Activated naive CD4-positive, alpha-beta T cell (primary cell): Measurements from ENCODE around the gene ERAP2.

Experiments used
- DNase-seq, 4 experiments: peaks; one replicate each; lab custom pipeline; 2025; lab: John Stamatoyannopoulos, UW

The ERAP2 gene

GRCh38 chr5:96932026-96932425, 55.7 kb downstream of the ERAP2 start:
- DNase-seq, result no peak

- DNase-seq, result no peak
These were observed 57.7 kb downstream of the ERAP2 start for GRCh38 chr5:96933764-96934707.

- DNase-seq, result peak; percentile 77 to 93 (median 83)
These were observed 58.6 kb downstream of the ERAP2 start for GRCh38 chr5:96934708-96935558.

GRCh38 chr5:96935559-96936430, 59.5 kb downstream of the ERAP2 start, which contains the start of gene LNPEP:
Gene LNPEP (plus strand): TSS chr5:96936080. CDS start chr5:96936156, 76 bp downstream.
- peak; percentile 78 to 93 (median 84) for DNase-seq

GRCh38 chr5:96936431-96937320, 60.4 kb downstream of the ERAP2 start:
- peak in 3 of 4 experiments; percentile 20 to 43 (median 32) for DNase-seq

- DNase-seq, result no peak
These were observed 64.3 kb downstream of the ERAP2 start for GRCh38 chr5:96940586-96940985.

- no peak for DNase-seq
These were observed 64.8 kb downstream of the ERAP2 start for GRCh38 chr5:96941140-96941539.

GRCh38 chr5:96942078-96942477, 65.8 kb downstream of the ERAP2 start:
- no peak for DNase-seq

- DNase-seq, result no peak
These were observed 66.6 kb downstream of the ERAP2 start for GRCh38 chr5:96942911-96943310.

GRCh38 chr5:96943799-96944198, 67.5 kb downstream of the ERAP2 start:
- no peak for DNase-seq

- DNase-seq, result no peak
These were observed 69.0 kb downstream of the ERAP2 start for GRCh38 chr5:96945144-96945897.

GRCh38 chr5:96946381-96946780, 70.1 kb downstream of the ERAP2 start:
- DNase-seq, result no peak

- DNase-seq, result no peak
These were observed 75.9 kb downstream of the ERAP2 start for GRCh38 chr5:96952118-96952750.

GRCh38 chr5:96952974-96953730, 76.9 kb downstream of the ERAP2 start:
- no peak for DNase-seq

- no peak for DNase-seq
These were observed 81.2 kb downstream of the ERAP2 start for GRCh38 chr5:96957254-96958049.

GRCh38 chr5:96958977-96959376, 82.7 kb downstream of the ERAP2 start:
- no peak for DNase-seq

- DNase-seq, result no peak
These were observed 84.8 kb downstream of the ERAP2 start for GRCh38 chr5:96961053-96961452.

- no peak for DNase-seq
These were observed 86.3 kb downstream of the ERAP2 start for GRCh38 chr5:96962540-96962991.
